B cell (primary cell): ENCODE measurements around the gene GPX8.

Source experiments
- CTCF ChIP-seq: fragments of 200-600 bp; IDR thresholded peaks from one replicate; pipeline ENCODE4 v1.8.0; 2022; ENCODE audit warnings: antibody characterized with exemption, mild to moderate bottlenecking
- EZH2 ChIP-seq: IDR thresholded peaks from 2 replicates; pipeline ENCODE4 v1.6.1; 2012; ENCODE audit warnings: borderline replicate concordance, low read depth, mild to moderate bottlenecking, moderate library complexity, low read length; ENCODE audit not compliant: insufficient read depth, poor library complexity, severe bottlenecking

DNA sequence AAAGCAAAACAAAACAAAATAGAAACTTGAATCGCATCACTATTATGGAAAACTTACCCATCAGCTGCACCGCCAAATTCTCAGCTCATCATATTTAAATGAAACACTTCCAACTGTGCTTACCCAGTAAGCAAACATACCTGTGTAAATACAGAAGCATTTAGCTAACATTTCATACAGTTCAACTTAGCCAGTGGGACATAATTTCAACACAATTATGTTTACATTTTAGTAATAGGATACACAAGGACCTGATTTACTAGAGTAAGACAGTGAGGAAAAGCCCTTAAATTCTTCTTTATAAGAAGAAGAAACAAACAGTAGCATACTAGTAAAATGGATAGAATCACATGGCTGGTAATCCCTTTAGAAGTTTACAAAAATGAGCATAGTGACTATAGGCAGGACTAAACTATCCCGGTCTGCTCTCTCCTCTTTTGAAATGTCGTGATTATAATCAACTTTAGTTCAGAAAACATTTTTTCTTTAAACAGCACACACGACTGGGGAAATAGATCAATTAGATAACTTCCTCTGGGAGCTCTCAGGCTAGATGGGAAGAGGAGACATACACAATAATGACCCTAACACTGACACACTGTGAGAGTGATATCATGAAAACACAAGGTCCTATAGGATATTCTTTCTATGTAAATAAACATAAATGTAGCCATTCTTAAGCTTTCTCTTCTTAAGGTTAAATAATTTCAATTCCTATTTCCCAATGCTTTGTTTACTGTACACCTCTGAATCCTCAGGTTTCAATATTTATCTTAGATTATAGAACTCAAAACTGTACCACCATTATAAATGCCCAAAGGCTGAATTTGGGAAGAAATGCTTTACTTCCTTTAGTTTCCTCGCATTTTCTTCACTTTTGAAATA lies 28.9 kb downstream of the GPX8 start:
- TF ChIP-seq CTCF: no peak
- TF ChIP-seq EZH2: no peak
